ENCODE data around the gene FUT6.

Gene FUT6

GRCh38 chr19:5806905-5807304, 32.6 kb downstream of the FUT6 start:
- Histone ChIP-seq H3K27ac (ENCODE audit: low read length) (no peak overlapping the region), H3K9ac (ENCODE audit: low read length) (no peak overlapping the region), H3F3A (ENCODE audit: insufficient read depth, low read length) (0 out of 2 replicates have a peak, but pooled peaks cover 6% of the 10 kb centered on the region), H2AFZ (ENCODE audit: low read length) (no peak overlapping the region), H3K36me3 (replicated peaks; ENCODE audit: insufficient read depth, low read length) (no peaks in the 10 kb centered on the region), H3K79me2 (ENCODE audit: low read length) (peaks cover 4% of the 10 kb centered on the region; the same call in 1 of the 2 replicates), H3K4me1 (ENCODE audit: low read length) (peaks cover 4% of the 10 kb centered on the region; the same call in 1 of the 2 replicates), H4K20me1 (ENCODE audit: insufficient read depth, low read length) (no peaks in the 10 kb centered on the region; the same call in 1 of the 2 replicates), H3K4me2 (ENCODE audit: low read depth, low read length) (no peak overlapping the region), H3K9me2 (replicated peaks; ENCODE audit: insufficient read depth, low read length) (no peaks in the 10 kb centered on the region), H3K9me3 (replicated peaks; ENCODE audit: insufficient read depth, low read length) (no peaks in the 10 kb centered on the region), H3K27me3 (replicated peaks; ENCODE audit: insufficient read depth, low read length) (peaks cover 14% of the 10 kb centered on the region), H3K4me3 (ENCODE audit: low read length) (no peak overlapping the region)
- TF ChIP-seq EZH2phosphoT487 (IDR thresholded peaks at IDR 0.05; ENCODE audit: low read length) (no peak), EZH2 (optimal IDR thresholded peaks at IDR 0.05; ENCODE audit: low read depth, low read length) (no peak)
- TF ChIP-seq, protein P1, sequence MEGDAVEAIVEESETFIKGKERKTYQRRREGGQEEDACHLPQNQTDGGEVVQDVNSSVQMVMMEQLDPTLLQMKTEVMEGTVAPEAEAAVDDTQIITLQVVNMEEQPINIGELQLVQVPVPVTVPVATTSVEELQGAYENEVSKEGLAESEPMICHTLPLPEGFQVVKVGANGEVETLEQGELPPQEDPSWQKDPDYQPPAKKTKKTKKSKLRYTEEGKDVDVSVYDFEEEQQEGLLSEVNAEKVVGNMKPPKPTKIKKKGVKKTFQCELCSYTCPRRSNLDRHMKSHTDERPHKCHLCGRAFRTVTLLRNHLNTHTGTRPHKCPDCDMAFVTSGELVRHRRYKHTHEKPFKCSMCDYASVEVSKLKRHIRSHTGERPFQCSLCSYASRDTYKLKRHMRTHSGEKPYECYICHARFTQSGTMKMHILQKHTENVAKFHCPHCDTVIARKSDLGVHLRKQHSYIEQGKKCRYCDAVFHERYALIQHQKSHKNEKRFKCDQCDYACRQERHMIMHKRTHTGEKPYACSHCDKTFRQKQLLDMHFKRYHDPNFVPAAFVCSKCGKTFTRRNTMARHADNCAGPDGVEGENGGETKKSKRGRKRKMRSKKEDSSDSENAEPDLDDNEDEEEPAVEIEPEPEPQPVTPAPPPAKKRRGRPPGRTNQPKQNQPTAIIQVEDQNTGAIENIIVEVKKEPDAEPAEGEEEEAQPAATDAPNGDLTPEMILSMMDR (IDR thresholded peaks at IDR 0.05; ENCODE audit: low read length), result no peak
- DNase-seq, result no peak

DNA sequence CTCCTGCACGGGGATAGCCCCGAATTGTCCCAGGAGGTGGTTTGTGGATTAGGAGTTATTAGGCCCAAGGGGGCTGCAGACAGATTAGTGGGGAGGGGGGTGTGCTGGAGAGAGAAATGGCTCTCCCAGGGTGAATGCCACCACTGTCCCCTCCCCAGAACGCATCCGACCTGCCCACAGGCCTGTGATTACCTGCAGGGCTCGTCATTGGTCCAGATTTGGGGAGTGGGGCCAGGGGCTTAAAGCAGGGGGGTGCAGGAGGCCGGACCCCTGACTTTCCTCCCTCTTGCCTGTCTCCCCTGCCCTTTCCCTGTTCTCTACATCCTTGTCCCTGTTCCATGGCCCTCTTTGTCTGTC, 33.4 kb downstream of the FUT6 start:
- no peaks in the 10 kb centered on the region for H3K36me3 ChIP-seq (replicated peaks; ENCODE audit: insufficient read depth, low read length)
- no peaks in the 10 kb centered on the region for H3K9me3 ChIP-seq (replicated peaks; ENCODE audit: insufficient read depth, low read length)
- H4K20me1 ChIP-seq (ENCODE audit: insufficient read depth, low read length), result no peaks in the 10 kb centered on the region; the same call in 1 of the 2 replicates
- no peak overlapping the region for H3K9ac ChIP-seq (ENCODE audit: low read length)
- peak overlapping the region; percentile 58; the same call in 1 of the 2 replicates for H3K4me3 ChIP-seq (ENCODE audit: low read length)
- TF ChIP-seq EZH2phosphoT487 (IDR thresholded peaks at IDR 0.05; ENCODE audit: low read length) (no peak), EZH2 (optimal IDR thresholded peaks at IDR 0.05; ENCODE audit: low read depth, low read length) (no peak)
- TF ChIP-seq, protein P1 (IDR thresholded peaks at IDR 0.05; ENCODE audit: low read length), result no peak
- no peak for DNase-seq
- H3K27me3 ChIP-seq (replicated peaks; ENCODE audit: insufficient read depth, low read length), result peaks cover 15% of the 10 kb centered on the region
- no peak overlapping the region for H3K4me2 ChIP-seq (ENCODE audit: low read depth, low read length)
- no peaks in the 10 kb centered on the region for H3K9me2 ChIP-seq (replicated peaks; ENCODE audit: insufficient read depth, low read length)
- H2AFZ ChIP-seq (ENCODE audit: low read length), result no peak overlapping the region
- peaks cover 4% of the 10 kb centered on the region; the same call in 1 of the 2 replicates for H3K79me2 ChIP-seq (ENCODE audit: low read length)
- 0 out of 2 replicates have a peak, but pooled peaks cover 6% of the 10 kb centered on the region for H3F3A ChIP-seq (ENCODE audit: insufficient read depth, low read length)
- no peak overlapping the region for H3K27ac ChIP-seq (ENCODE audit: low read length)
- peaks cover 4% of the 10 kb centered on the region; the same call in 1 of the 2 replicates for H3K4me1 ChIP-seq (ENCODE audit: low read length)

DNA sequence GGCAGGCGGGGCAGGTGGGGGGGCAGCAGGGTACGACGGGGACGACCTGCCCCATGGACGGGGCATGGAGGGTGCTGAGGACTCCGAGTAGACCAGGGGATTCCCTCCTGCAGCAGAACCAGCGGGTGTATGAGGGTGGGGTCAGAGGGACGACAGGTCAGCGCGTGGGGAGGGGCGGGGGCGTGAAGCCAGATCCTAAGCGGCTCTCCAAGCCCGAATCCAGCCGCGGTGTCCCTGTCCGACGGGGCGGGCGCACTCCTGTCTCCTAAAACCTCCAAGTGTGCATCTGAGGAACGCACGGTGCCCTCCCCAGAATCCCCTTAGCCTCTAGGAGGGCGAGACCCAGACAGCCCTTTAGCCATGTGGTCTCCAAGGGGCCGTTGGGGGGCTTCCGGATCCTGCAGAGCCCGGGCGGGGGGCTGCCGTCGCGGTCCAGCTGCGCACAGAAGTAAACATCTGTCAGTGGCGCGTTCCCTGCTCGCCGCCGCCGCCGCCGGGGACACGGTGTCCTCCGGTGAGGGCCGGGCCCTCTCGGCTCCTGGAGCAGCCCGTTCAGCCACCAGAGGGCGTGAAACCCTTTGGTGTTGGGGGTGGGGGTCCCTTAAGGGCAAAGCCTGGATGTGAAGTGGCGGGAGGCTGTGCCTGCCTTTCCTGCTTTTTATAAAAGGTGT, 33.9 kb downstream of the FUT6 start:
- Histone ChIP-seq H2AFZ (ENCODE audit: low read length) (peak overlapping the region; percentile 64), H3F3A (ENCODE audit: insufficient read depth, low read length) (0 out of 2 replicates have a peak, but pooled peaks cover 6% of the 10 kb centered on the region), H3K4me3 (ENCODE audit: low read length) (peak overlapping the region; percentile 58), H3K4me1 (ENCODE audit: low read length) (peaks cover 7% of the 10 kb centered on the region; the same call in 1 of the 2 replicates), H3K9me3 (replicated peaks; ENCODE audit: insufficient read depth, low read length) (no peaks in the 10 kb centered on the region), H4K20me1 (ENCODE audit: insufficient read depth, low read length) (no peaks in the 10 kb centered on the region; the same call in 1 of the 2 replicates), H3K27ac (ENCODE audit: low read length) (no peak overlapping the region), H3K36me3 (replicated peaks; ENCODE audit: insufficient read depth, low read length) (no peaks in the 10 kb centered on the region), H3K79me2 (ENCODE audit: low read length) (peaks cover 4% of the 10 kb centered on the region; the same call in 1 of the 2 replicates), H3K9me2 (replicated peaks; ENCODE audit: insufficient read depth, low read length) (no peaks in the 10 kb centered on the region), H3K9ac (ENCODE audit: low read length) (peak overlapping the region; percentile 36; the same call in 1 of the 2 replicates), H3K4me2 (ENCODE audit: low read depth, low read length) (peak overlapping the region; percentile 59), H3K27me3 (replicated peaks; ENCODE audit: insufficient read depth, low read length) (peaks cover 16% of the 10 kb centered on the region)
- peak; percentile 68 for DNase-seq
- no peak for TF ChIP-seq EZH2 (optimal IDR thresholded peaks at IDR 0.05; ENCODE audit: low read depth, low read length)
- TF ChIP-seq, protein P1 (IDR thresholded peaks at IDR 0.05; ENCODE audit: low read length), result peak; percentile 78

All from MM.1S (cell line).